GM15510 (cell line): ENCODE measurements around the gene POU2F3.

ENCODE experiments used
- POLR2A ChIP-seq: IDR thresholded peaks from 3 replicates; pipeline ENCODE4 v1.6.1; 2011; ENCODE audit warnings: borderline replicate concordance; ENCODE audit not compliant: insufficient read length; ENCODE audit errors: extremely low read depth

The POU2F3 gene

DNA sequence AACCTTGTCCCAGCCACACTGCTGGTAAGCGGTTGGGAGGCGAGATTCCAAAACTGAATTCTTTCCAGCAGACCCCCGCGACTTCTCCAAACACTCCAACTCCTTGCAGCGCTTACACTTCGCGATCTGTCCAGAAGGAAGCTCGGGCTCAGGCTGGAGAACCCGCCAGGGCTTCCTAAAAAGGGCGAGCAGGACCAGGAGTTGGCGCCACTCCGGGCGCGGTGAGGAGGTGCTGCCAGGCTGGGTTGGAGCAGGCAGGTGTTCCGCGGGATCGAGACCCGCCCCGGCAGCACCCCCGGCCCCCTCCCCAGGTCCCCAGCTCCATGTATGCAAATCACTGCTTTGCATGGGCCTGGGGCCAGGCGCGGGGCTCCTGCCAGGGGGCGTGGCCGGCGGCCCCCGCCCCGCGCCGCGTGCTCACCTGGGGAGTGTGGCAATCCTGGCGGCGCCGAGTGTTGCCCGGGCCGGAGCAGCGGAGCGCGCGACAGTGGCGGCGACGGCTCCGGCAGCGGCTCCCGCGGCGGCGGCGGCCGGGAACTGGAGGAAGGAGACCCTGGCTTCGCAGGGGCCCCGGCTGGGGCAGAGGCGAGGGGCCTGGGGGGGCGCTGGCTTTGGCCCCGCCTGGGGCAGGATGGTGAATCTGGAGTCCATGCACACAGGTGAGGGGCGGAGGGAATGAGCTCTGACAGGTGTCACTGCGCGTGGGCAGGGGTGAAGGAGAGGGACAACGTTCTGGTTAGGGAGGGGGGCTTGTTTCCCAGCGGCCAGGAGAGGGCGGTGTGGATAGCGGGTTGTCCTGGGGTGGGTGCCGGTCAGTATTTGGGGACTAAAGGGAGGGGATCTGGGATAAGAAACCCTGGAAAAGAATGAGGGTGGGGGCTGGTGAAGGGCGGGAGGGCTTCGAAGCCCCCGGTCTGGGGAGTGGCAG lies at the start of gene POU2F3:
TSS of gene POU2F3 (plus strand) at position 428 of the 928 bp plus-strand sequence. CDS start at position 632, 204 bp downstream.
- TF ChIP-seq POLR2A = no peak

DNA sequence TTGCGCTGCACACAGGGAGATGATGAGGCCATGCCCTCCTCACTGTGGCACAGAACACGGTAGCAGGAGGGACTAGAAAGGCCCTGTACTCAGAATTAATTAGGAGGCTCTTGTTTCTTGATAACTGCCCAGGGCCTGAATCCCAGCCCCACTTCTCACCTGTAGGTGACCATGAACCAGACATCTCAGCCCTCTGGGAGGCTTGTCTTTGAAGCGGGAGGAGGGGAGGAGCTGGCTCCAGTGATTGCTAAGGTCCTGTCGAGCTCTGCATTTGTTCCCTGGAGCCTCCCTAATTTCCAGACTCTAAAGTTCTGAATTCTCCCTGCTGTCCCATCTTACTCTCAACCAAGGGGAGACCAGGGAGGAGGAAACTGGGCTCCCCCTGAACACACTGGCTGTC lies 48.9 kb upstream of the POU2F3 start:
- no peak for TF ChIP-seq POLR2A

DNA sequence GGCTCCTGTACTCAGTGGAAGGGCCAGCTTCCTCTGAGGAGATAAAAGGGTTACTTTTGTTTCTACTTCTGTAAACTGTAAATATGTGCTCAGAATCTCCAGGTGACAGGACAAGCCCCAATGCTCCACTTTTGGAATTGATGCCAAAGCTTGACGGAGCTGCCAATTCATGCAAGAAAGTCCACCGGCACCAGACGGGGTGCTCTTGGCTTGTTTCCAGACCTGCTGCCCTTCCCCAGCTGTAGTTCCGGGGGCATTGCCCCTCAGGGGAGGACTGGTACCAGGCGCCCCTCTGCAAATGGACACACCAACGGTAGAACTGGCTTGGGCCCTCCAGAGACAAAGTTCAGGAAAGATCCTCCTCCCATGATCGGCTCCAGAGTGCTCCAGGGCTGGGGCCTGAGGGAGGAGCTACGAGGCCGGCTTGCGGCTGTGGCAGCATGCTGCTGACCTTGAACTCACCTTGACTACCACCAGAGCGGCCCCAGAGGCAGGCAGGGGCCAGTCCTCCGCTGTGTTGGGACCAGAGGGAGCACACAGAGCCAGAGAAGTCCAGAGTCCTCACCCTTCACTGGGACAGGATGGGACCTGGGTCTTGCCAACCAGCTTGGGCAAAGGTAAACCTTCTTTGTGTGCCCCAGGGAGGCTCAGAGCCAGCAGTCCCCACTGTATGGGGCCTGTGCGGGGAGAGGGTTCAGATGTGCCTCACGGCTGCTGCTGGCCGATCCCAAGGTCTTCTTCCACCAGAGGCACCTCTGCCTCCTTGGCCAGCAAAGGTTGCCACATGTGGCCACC lies 46.9 kb upstream of the POU2F3 start:
- TF ChIP-seq POLR2A = no peak

DNA sequence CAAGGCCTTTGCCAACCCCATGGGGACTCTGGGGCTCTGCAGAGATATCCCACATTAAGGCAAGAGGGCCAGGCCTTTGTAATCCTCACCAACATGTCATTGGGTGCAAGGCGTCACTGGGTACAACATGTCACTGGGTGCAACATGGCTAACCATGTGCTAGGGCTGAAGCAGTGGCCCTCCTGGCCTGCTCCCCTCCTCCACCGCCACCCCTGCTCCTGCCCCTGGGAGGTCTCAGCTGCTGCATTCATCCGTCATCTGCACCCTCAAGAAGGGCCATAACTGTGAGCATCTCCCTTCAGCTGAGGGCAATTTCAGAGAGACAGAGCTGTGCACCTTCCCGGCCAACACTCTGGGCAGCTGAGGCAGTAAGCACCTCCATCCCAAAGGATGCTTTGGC lies 45.8 kb upstream of the POU2F3 start:
- TF ChIP-seq POLR2A = no peak

DNA sequence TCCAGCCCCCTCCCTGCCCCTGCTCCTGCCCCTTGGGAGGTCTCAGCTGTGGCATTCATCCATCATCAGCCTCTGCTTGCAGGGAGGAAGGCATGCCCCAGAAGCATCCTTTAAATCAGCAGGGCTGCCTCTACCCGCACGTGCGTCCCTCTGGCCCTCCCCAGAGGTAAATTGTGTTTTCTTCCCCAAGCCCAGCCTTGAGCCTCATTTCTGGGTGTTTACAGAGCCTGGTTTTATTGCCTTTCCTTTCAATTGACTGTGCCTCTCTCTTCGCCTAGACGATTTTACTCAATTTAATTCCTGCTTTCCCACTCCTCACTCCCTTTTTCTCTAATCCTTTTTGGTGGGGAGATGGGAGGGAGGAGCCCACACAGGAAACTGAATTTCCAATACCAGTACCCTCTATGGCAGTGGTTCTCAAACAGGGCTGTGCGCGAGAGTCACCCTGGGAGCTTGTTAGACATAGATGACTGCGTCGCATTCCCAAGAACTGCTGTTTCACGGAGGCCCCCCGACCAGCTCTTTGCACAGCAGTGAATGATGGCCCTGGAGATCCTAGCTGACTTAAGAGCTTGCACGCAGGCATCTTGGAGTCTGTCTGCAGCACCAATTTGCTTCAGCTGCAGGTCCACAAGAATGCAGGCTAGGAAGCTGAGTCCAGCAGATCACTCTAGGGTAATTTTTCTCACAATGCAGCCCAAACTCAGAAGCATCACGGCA lies 44.2 kb upstream of the POU2F3 start:
- no peak for TF ChIP-seq POLR2A

DNA sequence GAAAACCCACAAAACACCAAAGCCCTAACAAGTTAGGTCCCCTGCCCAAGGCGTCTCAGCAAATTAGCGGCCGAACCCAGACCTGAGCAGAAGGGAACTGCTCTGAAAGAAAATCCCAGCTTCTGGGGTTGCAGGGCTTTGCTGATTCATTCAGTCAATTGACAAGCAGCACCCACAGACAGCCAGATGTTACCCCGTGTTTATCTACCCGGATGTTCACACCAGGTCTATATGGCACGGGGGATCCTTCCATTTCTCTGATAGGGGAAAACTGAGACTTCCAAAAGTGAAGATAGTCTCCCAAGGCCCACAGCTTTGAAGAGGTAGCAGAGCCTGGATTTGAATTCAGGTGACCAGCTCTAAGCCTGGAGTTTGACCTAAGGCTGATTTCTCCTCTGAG lies 43.1 kb upstream of the POU2F3 start:
- no peak for TF ChIP-seq POLR2A

DNA sequence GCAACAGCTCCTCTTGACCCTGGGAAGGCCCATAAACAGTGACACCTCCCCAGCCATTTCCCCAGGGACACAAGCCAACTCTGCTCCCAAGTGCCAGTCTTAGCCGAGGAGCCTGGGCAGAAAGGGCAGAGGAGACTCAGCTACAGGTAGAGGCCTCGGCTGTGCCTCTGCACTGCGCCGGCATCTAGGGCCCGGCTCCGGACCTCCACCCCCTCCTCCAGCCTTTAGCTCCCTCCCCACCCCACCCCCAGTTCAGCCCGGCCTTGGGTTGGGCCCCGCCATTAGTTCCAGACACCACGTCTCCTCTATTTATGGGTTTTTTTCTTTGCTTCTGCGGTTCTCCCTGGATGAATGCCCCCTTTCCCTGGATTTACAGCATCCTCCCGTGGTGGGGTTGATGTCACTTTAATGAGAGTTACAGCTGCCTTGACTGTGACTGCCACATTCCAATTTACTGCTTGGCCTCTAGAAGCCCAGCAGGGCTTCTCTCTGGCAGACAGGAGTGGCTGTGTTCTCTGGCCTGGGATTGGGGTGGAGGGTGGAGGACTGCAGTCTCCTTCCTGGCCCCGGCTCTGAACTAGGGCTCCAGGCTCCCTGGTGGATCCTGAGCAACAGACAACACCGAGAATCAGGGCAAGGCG lies 42.6 kb upstream of the POU2F3 start:
- no peak for TF ChIP-seq POLR2A

DNA sequence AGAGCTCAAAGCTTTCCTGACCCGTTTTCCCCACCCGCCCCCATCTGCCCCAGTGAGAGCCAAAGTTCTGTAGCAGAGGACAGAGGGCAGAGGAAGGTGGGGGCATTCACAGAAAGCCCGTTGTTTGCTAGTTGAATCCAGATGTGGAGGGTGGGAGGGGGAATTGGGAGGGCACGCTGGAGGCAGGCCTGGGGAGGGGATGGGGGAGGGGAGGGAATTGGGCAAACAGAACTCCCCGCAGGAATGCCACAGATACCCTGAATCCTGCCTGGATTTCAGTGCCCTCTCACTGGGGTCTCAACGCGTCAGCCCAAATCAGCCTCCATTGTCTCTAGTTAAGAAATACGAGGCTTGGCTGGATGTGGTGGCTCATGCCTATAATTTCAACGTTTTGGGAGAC lies 42.0 kb upstream of the POU2F3 start:
- no peak for TF ChIP-seq POLR2A

DNA sequence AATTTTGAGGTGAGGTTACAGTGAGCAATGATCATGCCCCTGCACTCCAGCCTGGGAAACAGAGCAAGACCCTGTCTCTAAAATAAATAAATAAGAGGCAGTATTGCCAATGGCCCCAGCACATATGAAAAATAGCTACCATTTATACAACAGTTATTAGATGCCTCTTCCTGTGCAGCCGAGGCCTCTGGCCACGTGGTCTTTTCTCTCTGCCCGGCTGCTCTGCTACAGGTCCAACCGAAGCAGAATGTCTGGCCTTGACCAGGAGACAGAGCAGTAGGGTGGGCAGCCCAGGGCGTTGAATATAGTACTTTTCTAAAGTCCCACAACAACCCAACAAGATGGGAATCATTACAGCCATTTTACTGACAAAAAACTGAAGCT lies 41.5 kb upstream of the POU2F3 start:
- no peak for TF ChIP-seq POLR2A

DNA sequence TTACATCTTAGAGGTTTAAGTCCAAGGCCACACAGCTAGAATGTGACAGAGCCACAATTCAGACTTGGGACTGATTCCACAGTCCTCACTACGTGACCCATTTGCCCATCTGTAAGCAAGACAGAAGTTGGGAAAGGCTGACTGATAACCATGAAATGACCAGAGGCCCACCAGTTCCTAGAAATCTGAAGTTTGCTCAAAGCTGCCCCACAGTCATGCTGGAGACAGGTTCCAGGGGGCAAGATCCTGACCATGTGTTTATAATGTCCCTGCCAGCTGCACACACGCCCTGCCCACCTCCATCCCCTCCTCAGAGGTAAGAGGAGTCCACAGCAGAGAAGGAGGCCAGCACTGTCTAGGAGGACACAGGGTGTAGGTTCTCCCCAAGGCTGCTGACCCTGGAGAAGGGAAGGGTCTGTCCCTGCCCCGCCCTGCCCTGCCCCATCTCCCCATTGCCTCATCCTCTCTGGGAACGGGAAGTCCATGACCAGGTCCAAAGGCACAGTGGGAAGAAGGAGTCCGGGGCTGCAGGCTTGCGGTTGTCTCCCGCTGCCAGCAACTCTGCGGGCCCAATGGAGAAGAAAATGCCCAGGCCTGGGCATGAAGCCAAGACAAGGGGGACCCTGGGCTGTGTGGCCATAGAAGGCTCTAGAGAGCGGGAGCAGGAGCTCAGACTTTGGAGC lies 41.0 kb upstream of the POU2F3 start:
- no peak for TF ChIP-seq POLR2A

DNA sequence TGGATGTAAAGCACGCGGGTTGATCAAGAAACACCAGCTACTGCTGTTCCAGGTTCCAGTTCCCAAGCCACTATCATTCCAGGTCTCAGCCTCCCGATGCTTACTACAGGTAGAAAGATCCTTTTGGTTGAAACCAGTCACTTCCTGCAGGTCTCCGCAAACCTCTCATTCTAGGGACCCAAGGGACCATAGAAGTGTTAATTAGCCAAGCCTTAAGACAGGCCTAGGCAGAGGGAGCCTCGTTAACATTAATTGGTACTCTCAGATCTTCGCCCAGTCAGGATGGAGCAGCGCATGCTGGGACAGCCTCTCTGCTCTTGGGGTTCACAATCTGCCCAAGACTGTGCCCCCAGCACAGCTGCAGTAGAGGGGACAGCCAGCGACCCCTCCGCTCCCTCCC lies 40.3 kb upstream of the POU2F3 start:
- TF ChIP-seq POLR2A = no peak

DNA sequence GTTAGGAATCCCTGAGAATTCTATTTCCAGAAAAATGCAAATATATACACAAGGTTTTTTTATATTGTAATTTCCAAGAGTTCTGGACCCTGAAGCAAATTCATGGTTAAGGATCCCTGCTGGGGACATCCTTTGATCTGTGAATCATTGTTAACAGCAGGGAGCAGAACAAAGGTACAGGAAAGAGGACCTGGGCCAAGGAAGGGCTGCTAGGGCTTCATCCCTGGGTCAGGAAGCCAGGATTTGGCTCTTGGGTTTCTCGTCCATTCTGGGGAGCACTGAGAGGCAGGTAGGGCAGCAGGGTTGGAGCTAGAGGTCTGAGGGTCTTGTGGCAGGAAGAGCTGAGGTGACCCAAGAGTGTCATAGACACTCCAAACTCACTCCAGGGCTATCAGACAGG lies 39.3 kb upstream of the POU2F3 start:
- no peak for TF ChIP-seq POLR2A

DNA sequence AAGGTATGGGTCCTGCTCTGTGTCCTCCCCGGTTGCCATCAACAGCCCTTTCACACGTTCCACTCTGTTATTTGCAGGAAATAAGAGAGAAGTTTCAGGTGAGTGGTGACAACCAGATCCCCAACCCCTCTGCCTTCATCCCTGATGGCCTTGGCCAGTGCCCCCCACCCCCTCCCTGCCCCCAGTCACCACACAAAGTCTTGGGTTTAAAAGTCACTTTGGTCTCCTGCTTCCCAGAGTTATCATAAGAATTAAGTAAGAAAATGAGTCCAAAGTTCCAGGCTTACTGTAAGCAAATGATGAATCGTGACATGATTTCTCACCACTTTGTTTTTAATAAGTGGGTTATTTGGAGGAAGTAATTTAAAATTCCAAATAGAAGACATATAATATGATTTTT lies 38.3 kb upstream of the POU2F3 start:
- no peak for TF ChIP-seq POLR2A

DNA sequence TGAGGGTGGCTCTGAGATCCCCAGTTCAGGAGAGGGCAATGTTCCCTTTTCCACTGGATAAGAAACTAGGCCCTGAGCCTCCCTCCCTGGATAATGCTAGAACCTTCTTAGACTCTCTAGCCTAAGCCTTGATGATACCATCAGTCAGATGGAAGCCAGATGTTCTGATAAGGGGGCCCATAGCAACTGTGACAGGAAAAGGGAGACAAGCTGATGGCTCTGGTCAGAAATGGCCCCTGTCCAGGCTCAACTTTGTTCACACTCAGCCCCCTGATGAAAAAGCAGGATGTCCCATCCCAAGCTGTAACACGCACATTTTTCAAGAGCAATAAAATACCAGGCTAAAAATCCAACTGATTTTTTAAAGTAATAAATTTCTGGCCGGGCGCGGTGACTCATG lies 36.3 kb upstream of the POU2F3 start:
- TF ChIP-seq POLR2A = no peak
